ENCODE data around the gene VGF. TPM values are rescaled to one million over a fixed set of nuclear protein-coding genes. Genes with fewer than 3 reads are reported as not detected.

The VGF gene
- total RNA-seq, 1 experiment from 2014 or later: 16.0 TPM

GRCh38 chr7:101129603-101130117 lies 35.7 kb downstream of the VGF start:
- BruUV-seq (replicated peaks): no TSS peak
- TF ChIP-seq CTCF (conservative IDR thresholded peaks at IDR 0.05; ENCODE audit: low read depth, low read length): no peak
- no peak for TF ChIP-seq EZH2 (IDR thresholded peaks at IDR 0.05; ENCODE audit: borderline replicate concordance, low read depth, low read length, poor library complexity, severe bottlenecking)
- DNase-seq (ENCODE audit: low spot score): no peak
- POLR2A ChIA-PET (ENCODE audit: low non-redundant PET): interaction anchor here (0.6 kb wide), 2 partner anchors 12 to 63 kb away, joined by 6 to 10 read pairs; no protein-coding TSS in a partner anchor
- no peak overlapping the region for H3K27ac ChIP-seq (ENCODE audit: low read depth, low read length, poor library complexity, severe bottlenecking)
- no peaks in the 10 kb centered on the region for H3K36me3 ChIP-seq (ENCODE audit: insufficient read depth, low read length, poor library complexity, severe bottlenecking)
- no peaks in the 10 kb centered on the region for H3K27me3 ChIP-seq (replicated peaks; ENCODE audit: insufficient read depth, low read depth, low read length, poor library complexity)
- H3K4me1 ChIP-seq (ENCODE audit: insufficient read depth, low read length, poor library complexity, severe bottlenecking): peaks cover 34% of the 10 kb centered on the region
- H3K9me3 ChIP-seq (ENCODE audit: low read depth, low read length, poor library complexity, severe bottlenecking): no peaks in the 10 kb centered on the region
- H3K4me3 ChIP-seq (ENCODE audit: low read depth, low read length, poor library complexity, severe bottlenecking): no peak overlapping the region
- intact Hi-C loops (cut with micrococcal nuclease; ENCODE audit: unreplicated experiment): loop anchor here (10.0 kb wide), 1 partner anchor 45 kb away; the partner anchor contains the start of gene TRIM56
- CTCF ChIA-PET: interaction anchor here (0.7 kb wide), 1 partner anchor 282 kb away, joined by 7 read pairs; no protein-coding TSS in a partner anchor

GRCh38 chr7:101128040-101128834 lies 37.1 kb downstream of the VGF start:
- POLR2A ChIA-PET (ENCODE audit: low non-redundant PET): no interaction called here
- Histone ChIP-seq H3K4me1 (ENCODE audit: insufficient read depth, low read length, poor library complexity, severe bottlenecking) (peaks cover 19% of the 10 kb centered on the region), H3K9me3 (ENCODE audit: low read depth, low read length, poor library complexity, severe bottlenecking) (no peaks in the 10 kb centered on the region), H3K4me3 (ENCODE audit: low read depth, low read length, poor library complexity, severe bottlenecking) (no peak overlapping the region), H3K27ac (ENCODE audit: low read depth, low read length, poor library complexity, severe bottlenecking) (no peak overlapping the region), H3K27me3 (replicated peaks; ENCODE audit: insufficient read depth, low read depth, low read length, poor library complexity) (no peaks in the 10 kb centered on the region), H3K36me3 (ENCODE audit: insufficient read depth, low read length, poor library complexity, severe bottlenecking) (no peaks in the 10 kb centered on the region)
- DNase-seq (ENCODE audit: low spot score): no peak
- no peak for TF ChIP-seq CTCF (conservative IDR thresholded peaks at IDR 0.05; ENCODE audit: low read depth, low read length)
- no peak for TF ChIP-seq EZH2 (IDR thresholded peaks at IDR 0.05; ENCODE audit: borderline replicate concordance, low read depth, low read length, poor library complexity, severe bottlenecking)
- CTCF ChIA-PET: no interaction called here
- intact Hi-C loops (cut with micrococcal nuclease; ENCODE audit: unreplicated experiment): no loop called here
- BruUV-seq (replicated peaks): no TSS peak

- TSS peak; percentile 85 for BruUV-seq (replicated peaks)
- Histone ChIP-seq H3K27ac (ENCODE audit: low read depth, low read length, poor library complexity, severe bottlenecking) (no peak overlapping the region), H3K4me3 (ENCODE audit: low read depth, low read length, poor library complexity, severe bottlenecking) (peak overlapping the region; percentile 26), H3K27me3 (replicated peaks; ENCODE audit: insufficient read depth, low read depth, low read length, poor library complexity) (no peaks in the 10 kb centered on the region), H3K36me3 (ENCODE audit: insufficient read depth, low read length, poor library complexity, severe bottlenecking) (no peaks in the 10 kb centered on the region), H3K4me1 (ENCODE audit: insufficient read depth, low read length, poor library complexity, severe bottlenecking) (peaks cover 18% of the 10 kb centered on the region), H3K9me3 (ENCODE audit: low read depth, low read length, poor library complexity, severe bottlenecking) (no peaks in the 10 kb centered on the region)
- ChIA-PET POLR2A (ENCODE audit: low non-redundant PET) (no interaction called here), CTCF (no interaction called here)
- no peak for DNase-seq (ENCODE audit: low spot score)
- TF ChIP-seq CTCF (conservative IDR thresholded peaks at IDR 0.05; ENCODE audit: low read depth, low read length) (no peak), EZH2 (IDR thresholded peaks at IDR 0.05; ENCODE audit: borderline replicate concordance, low read depth, low read length, poor library complexity, severe bottlenecking) (no peak)
- intact Hi-C loops (cut with micrococcal nuclease; ENCODE audit: unreplicated experiment): no loop called here
These were observed 37.8 kb downstream of the VGF start for GRCh38 chr7:101127460-101128039.

Measured in A673 (cell line).